Liver (tissue), 9 donors: ENCODE results near the gene TAS2R31. TPM values are rescaled to one million over a fixed set of nuclear protein-coding genes. Genes with fewer than 3 reads are reported as not detected.
"Not testable (repeated sequence)": the region's sequence is repeated elsewhere in the genome, so short reads cannot be mapped to it uniquely, and the experiment has no call there.

Source experiments
- DNase-seq: peaks from one replicate; pipeline ENCODE4 v3.0.0-alpha.2; 2017; ENCODE audit warnings: low spot score
- H3K27ac ChIP-seq, 2 donors: one replicate each; pipeline ENCODE4 v1.7.0; 2013; ENCODE audit warnings: inconsistent platforms in 2 of 2, low read length in 2 of 2, control low read depth in 1 of 2, low read depth in 1 of 2, mild to moderate bottlenecking in 1 of 2
- H3K27me3 ChIP-seq, 4 donors: one replicate each; pipeline versions ENCODE4 v1.6.1 to v1.7.0; 2013; ENCODE audit warnings: low read length in 3 of 4, inconsistent platforms in 1 of 4, mild to moderate bottlenecking in 1 of 4, moderate library complexity in 1 of 4; ENCODE audit not compliant: control insufficient read depth in 4 of 4, insufficient read depth in 4 of 4
- H3K36me3 ChIP-seq, 4 donors: one replicate each; pipeline versions ENCODE4 v1.6.1 to v1.7.0; 2013; ENCODE audit warnings: low read length in 3 of 4, mild to moderate bottlenecking in 3 of 4, low read depth in 1 of 4, moderate library complexity in 1 of 4; ENCODE audit not compliant: control insufficient read depth in 4 of 4, insufficient read depth in 3 of 4
- H3K4me1 ChIP-seq, 4 donors: one replicate each; pipeline versions ENCODE4 v1.6.1 to v1.7.0; 2013; ENCODE audit warnings: low read length in 3 of 4, mild to moderate bottlenecking in 3 of 4, moderate library complexity in 1 of 4; ENCODE audit not compliant: control insufficient read depth in 4 of 4, insufficient read depth in 4 of 4
- H3K4me3 ChIP-seq, 3 donors: one replicate each; pipeline versions ENCODE4 v1.6.1 to v1.7.0; 2013; ENCODE audit warnings: low read length in 3 of 3, control low read depth in 1 of 3, low read depth in 1 of 3, mild to moderate bottlenecking in 1 of 3
- H3K9ac ChIP-seq, 2 donors: one replicate each; pipeline ENCODE4 v1.7.0; 2013; ENCODE audit warnings: low read length in 2 of 2, mild to moderate bottlenecking in 2 of 2, moderate library complexity in 2 of 2, control low read depth in 1 of 2, low read depth in 1 of 2
- H3K9me3 ChIP-seq, 4 donors: one replicate each; pipeline versions ENCODE4 v1.6.1 to v1.7.0; 2013; ENCODE audit warnings: low read length in 3 of 4; ENCODE audit not compliant: control insufficient read depth in 4 of 4
- EGR1 ChIP-seq, 2 donors: IDR thresholded peaks; 2 replicates each; pipeline ENCODE4 v1.6.1; 2016 to 2018; ENCODE audit warnings: antibody characterized with exemption in 2 of 2, low read depth in 2 of 2
- FOXA1 ChIP-seq: IDR thresholded peaks from 2 replicates; pipeline ENCODE4 v1.6.1; 2016; ENCODE audit warnings: antibody characterized with exemption
- FOXA2 ChIP-seq: IDR thresholded peaks from 2 replicates; pipeline ENCODE4 v1.6.1; 2016; ENCODE audit warnings: antibody characterized with exemption
- GABPA ChIP-seq, 2 donors: IDR thresholded peaks in 1 of 2; conservative IDR thresholded peaks in 1 of 2; 2 replicates each; pipeline ENCODE4 v1.6.1; 2016; ENCODE audit warnings: antibody characterized with exemption in 2 of 2, mild to moderate bottlenecking in 1 of 2, moderate library complexity in 1 of 2
- HNF4A ChIP-seq, 2 donors: conservative IDR thresholded peaks; 2 replicates each; pipeline ENCODE4 v1.6.1; 2016; ENCODE audit warnings: antibody characterized with exemption in 2 of 2, mild to moderate bottlenecking in 2 of 2
- HNF4G ChIP-seq: IDR thresholded peaks from 2 replicates; pipeline ENCODE4 v1.6.1; 2016; ENCODE audit warnings: antibody characterized with exemption
- JUND ChIP-seq, 2 donors: IDR thresholded peaks; 2 replicates each; pipeline ENCODE4 v1.6.1; 2016; ENCODE audit warnings: antibody characterized with exemption in 2 of 2
- RAD21 ChIP-seq, 2 donors: IDR thresholded peaks; 2 replicates each; pipeline ENCODE4 v1.6.1; 2016; ENCODE audit warnings: antibody characterized with exemption in 2 of 2, mild to moderate bottlenecking in 2 of 2
- RXRA ChIP-seq, 2 donors: IDR thresholded peaks; 2 replicates each; pipeline ENCODE4 v1.6.1; 2017 to 2018; ENCODE audit warnings: antibody characterized with exemption in 2 of 2, mild to moderate bottlenecking in 1 of 2
- SP1 ChIP-seq: IDR thresholded peaks from 2 replicates; pipeline ENCODE4 v1.6.1; 2018; ENCODE audit warnings: antibody characterized with exemption, mild to moderate bottlenecking
- TAF1 ChIP-seq: conservative IDR thresholded peaks from 2 replicates; pipeline ENCODE4 v1.6.1; 2016; ENCODE audit warnings: antibody characterized with exemption, mild to moderate bottlenecking
- YY1 ChIP-seq: IDR thresholded peaks from 2 replicates; pipeline ENCODE4 v1.6.1; 2016; ENCODE audit warnings: antibody characterized with exemption, mild to moderate bottlenecking
- WGBS: extraction: QIAGEN DNeasy Blood & Tissue Kit; methylation state at CpG from one replicate; pipeline ENCODE4 v1.1.7; 2013; 5-methylcytosine and 5-hydroxymethylcytosine counted together
- polyA plus RNA-seq, 2 donors: library from polyadenylated mRNA; stranded (reverse) in 1 of 2; unstranded in 1 of 2; fragments of 200-250 nt in 1 of 2; fragments of >200 nt in 1 of 2; fragmentation: Nextera tagmentation in 1 of 2; extraction: Ambion mirVana in 1 of 2; gene quantifications; one replicate each; pipeline versions ENCODE4 v1.2.1 to v1.2.3, GENCODE V29; 2013 to 2015
- total RNA-seq, 2 donors: library from RNA; depleted of rRNA; stranded (reverse); fragments of >200 nt; gene quantifications; one replicate each; pipeline ENCODE4 v1.2.3, GENCODE V29; 2014
- TF ChIP-seq, protein P1 (sequence below): fragments of 150-350 bp; IDR thresholded peaks from 2 replicates; pipeline ENCODE4 v1.5.1; 2017; ENCODE audit warnings: improper control_type of control experiment, low read depth, low read length; ENCODE audit not compliant: missing input control
- TF ChIP-seq, protein P2 (sequence below): IDR thresholded peaks from 2 replicates; pipeline ENCODE4 v1.6.1; 2016; ENCODE audit warnings: antibody characterized with exemption
- TF ChIP-seq, protein P3 (sequence below): IDR thresholded peaks from 2 replicates; pipeline ENCODE4 v1.6.1; 2016; ENCODE audit warnings: antibody characterized with exemption
- TF ChIP-seq, protein P4 (sequence below): IDR thresholded peaks from 2 replicates; pipeline ENCODE4 v1.6.1; 2016; ENCODE audit warnings: antibody characterized with exemption
- TF ChIP-seq, protein P5 (sequence below): IDR thresholded peaks from 2 replicates; pipeline ENCODE4 v1.6.1; 2016; ENCODE audit warnings: antibody characterized with exemption, mild to moderate bottlenecking
- donor health status: healthy.
- donor health status: healthy.
- donor health status: healthy.
- donor health status: healthy.
- donor health status: healthy.

The TAS2R31 gene
- total and polyA plus RNA-seq, 4 donors = 0.99 to 7.4 (median 1.3) TPM; not detected in 1

DNA sequence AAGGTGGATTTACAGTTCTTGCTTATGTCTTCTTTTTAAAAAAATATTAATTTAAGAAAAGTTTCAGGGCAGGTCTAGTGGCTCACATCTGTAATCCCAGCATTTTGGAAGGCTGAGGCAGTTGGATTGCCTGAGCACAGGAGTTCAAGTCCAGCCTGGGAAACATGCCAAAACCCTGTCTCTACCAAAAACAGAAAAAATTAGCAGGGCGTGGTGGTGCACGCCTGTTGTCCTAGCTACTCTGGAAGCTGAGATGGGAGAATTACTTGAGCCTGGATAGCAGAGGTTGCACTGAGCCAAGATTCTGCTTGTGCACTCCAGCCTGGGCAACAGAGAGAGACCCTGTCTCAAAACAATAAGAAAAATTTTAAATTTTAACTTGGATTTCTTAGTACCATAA lies 36.3 kb upstream of the TAS2R31 start:
- Histone ChIP-seq H3K27ac (no peak overlapping the region), H3K9me3 (no peaks in the 10 kb centered on the region), H3K9ac (no peak overlapping the region), H3K27me3 (no peaks in the 10 kb centered on the region), H3K4me3 (no peak overlapping the region), H3K36me3 (no peaks in the 10 kb centered on the region), H3K4me1 (peaks cover 0 to 3% (median 0%) of the 10 kb centered on the region in 4 donors)
- no peak for DNase-seq
- WGBS = 60% methylated on average over 2 of the region's 2 CpGs
- TF ChIP-seq, protein P1, sequence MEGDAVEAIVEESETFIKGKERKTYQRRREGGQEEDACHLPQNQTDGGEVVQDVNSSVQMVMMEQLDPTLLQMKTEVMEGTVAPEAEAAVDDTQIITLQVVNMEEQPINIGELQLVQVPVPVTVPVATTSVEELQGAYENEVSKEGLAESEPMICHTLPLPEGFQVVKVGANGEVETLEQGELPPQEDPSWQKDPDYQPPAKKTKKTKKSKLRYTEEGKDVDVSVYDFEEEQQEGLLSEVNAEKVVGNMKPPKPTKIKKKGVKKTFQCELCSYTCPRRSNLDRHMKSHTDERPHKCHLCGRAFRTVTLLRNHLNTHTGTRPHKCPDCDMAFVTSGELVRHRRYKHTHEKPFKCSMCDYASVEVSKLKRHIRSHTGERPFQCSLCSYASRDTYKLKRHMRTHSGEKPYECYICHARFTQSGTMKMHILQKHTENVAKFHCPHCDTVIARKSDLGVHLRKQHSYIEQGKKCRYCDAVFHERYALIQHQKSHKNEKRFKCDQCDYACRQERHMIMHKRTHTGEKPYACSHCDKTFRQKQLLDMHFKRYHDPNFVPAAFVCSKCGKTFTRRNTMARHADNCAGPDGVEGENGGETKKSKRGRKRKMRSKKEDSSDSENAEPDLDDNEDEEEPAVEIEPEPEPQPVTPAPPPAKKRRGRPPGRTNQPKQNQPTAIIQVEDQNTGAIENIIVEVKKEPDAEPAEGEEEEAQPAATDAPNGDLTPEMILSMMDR = no peak
- TF ChIP-seq RXRA (IDR thresholded peaks at IDR 0.05) (no peak), SP1 (no peak), TAF1 (no peak), FOXA2 (no peak), HNF4A (conservative IDR thresholded peaks at IDR 0.05) (no peak), FOXA1 (no peak)
- TF ChIP-seq, protein P2, sequence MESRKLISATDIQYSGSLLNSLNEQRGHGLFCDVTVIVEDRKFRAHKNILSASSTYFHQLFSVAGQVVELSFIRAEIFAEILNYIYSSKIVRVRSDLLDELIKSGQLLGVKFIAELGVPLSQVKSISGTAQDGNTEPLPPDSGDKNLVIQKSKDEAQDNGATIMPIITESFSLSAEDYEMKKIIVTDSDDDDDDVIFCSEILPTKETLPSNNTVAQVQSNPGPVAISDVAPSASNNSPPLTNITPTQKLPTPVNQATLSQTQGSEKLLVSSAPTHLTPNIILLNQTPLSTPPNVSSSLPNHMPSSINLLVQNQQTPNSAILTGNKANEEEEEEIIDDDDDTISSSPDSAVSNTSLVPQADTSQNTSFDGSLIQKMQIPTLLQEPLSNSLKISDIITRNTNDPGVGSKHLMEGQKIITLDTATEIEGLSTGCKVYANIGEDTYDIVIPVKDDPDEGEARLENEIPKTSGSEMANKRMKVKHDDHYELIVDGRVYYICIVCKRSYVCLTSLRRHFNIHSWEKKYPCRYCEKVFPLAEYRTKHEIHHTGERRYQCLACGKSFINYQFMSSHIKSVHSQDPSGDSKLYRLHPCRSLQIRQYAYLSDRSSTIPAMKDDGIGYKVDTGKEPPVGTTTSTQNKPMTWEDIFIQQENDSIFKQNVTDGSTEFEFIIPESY = no peak
- TF ChIP-seq, protein P3, sequence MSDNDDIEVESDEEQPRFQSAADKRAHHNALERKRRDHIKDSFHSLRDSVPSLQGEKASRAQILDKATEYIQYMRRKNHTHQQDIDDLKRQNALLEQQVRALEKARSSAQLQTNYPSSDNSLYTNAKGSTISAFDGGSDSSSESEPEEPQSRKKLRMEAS = no peak
- TF ChIP-seq, protein P4, sequence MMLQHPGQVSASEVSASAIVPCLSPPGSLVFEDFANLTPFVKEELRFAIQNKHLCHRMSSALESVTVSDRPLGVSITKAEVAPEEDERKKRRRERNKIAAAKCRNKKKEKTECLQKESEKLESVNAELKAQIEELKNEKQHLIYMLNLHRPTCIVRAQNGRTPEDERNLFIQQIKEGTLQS = no peak

DNA sequence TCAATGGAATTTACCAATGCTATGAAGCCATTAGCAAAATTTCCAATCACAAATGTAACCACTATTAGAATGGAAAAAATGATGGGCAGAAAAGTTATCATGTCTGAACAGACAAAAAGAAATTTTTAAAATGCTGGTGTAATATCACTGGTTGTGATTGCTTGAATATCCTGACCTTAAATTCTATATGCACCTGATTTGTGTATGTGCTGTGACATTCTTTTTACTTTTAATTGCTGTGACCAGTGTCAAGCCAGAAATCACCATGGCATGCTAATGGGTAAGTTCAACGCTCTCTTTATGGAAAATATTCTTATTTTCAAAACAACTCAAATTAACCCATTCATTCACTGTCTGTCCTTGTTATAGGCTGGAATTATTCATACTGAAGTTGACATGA lies 31.0 kb upstream of the TAS2R31 start, which contains the start of gene TAS2R46:
TAS2R46 (minus strand) TSS at position 101 of the 400 bp plus-strand sequence; CDS start at position 101, 0 bp downstream.
- not testable (repeated sequence) for H3K4me3 ChIP-seq, H3K4me1 ChIP-seq, H3K27ac ChIP-seq, H3K27me3 ChIP-seq, H3K36me3 ChIP-seq, H3K9me3 ChIP-seq, DNase-seq, H3K9ac ChIP-seq
- 95% methylated on average over 1 of the region's 1 CpG for WGBS

DNA sequence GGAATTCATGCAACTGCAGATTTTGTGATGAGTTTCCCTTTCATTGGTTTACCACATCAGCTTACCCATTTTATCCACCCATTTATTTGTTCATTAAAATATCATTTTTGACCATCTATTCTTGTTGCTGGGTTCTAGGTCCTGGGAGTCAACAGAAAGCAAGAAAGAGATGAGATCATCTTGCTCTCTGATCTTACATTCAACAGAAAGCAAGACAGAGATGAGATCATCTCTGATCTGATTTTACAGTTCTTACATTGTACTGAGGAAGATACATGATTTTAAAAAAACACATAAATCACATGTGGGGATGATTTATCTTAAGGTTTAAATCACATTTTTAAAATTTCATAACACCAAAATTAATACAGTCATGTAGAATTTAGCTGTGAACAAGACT lies 28.6 kb upstream of the TAS2R31 start:
- TF ChIP-seq HNF4A (conservative IDR thresholded peaks at IDR 0.05) = no peak
- no peak for TF ChIP-seq SP1
- TF ChIP-seq FOXA2 = no peak
- TF ChIP-seq HNF4G = no peak
- no peak for TF ChIP-seq YY1
- TF ChIP-seq, protein P4 = no peak
- TF ChIP-seq, protein P1 = no peak
- no peak for TF ChIP-seq GABPA (IDR thresholded peaks at IDR 0.05 in 1 of 2, conservative IDR thresholded peaks at IDR 0.05 in 1 of 2)
- TF ChIP-seq JUND (IDR thresholded peaks at IDR 0.05) = no peak
- TF ChIP-seq, protein P5, sequence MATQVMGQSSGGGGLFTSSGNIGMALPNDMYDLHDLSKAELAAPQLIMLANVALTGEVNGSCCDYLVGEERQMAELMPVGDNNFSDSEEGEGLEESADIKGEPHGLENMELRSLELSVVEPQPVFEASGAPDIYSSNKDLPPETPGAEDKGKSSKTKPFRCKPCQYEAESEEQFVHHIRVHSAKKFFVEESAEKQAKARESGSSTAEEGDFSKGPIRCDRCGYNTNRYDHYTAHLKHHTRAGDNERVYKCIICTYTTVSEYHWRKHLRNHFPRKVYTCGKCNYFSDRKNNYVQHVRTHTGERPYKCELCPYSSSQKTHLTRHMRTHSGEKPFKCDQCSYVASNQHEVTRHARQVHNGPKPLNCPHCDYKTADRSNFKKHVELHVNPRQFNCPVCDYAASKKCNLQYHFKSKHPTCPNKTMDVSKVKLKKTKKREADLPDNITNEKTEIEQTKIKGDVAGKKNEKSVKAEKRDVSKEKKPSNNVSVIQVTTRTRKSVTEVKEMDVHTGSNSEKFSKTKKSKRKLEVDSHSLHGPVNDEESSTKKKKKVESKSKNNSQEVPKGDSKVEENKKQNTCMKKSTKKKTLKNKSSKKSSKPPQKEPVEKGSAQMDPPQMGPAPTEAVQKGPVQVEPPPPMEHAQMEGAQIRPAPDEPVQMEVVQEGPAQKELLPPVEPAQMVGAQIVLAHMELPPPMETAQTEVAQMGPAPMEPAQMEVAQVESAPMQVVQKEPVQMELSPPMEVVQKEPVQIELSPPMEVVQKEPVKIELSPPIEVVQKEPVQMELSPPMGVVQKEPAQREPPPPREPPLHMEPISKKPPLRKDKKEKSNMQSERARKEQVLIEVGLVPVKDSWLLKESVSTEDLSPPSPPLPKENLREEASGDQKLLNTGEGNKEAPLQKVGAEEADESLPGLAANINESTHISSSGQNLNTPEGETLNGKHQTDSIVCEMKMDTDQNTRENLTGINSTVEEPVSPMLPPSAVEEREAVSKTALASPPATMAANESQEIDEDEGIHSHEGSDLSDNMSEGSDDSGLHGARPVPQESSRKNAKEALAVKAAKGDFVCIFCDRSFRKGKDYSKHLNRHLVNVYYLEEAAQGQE = no peak
- TF ChIP-seq RXRA (IDR thresholded peaks at IDR 0.05) = no peak
- no peak for TF ChIP-seq EGR1 (IDR thresholded peaks at IDR 0.05; ENCODE audit: low read depth in 2 of 2)
- TF ChIP-seq, protein P3 = no peak
- TF ChIP-seq RAD21 (IDR thresholded peaks at IDR 0.05) = no peak
- DNase-seq = no peak
- no peak overlapping the region for H3K4me3 ChIP-seq

More for the DNA sequence above, 28.6 kb upstream of the TAS2R31 start:
- no peaks in the 10 kb centered on the region for H3K27me3 ChIP-seq
- H3K9me3 ChIP-seq = no peaks in the 10 kb centered on the region
- H3K9ac ChIP-seq = no peak overlapping the region
- H3K4me1 ChIP-seq = no peaks in the 10 kb centered on the region
- H3K36me3 ChIP-seq = no peaks in the 10 kb centered on the region
- H3K27ac ChIP-seq = no peak overlapping the region
